GM21737 (cell line): ENCODE results near the gene MEGF11.
A peak's percentile ranks its signal among the peaks of the same experiment; 100 is the strongest.

ENCODE experiments used
- ATAC-seq: cut with Tn5 transposase; IDR thresholded peaks from one replicate; pipeline ENCODE4 v1.9.1; 2021; ENCODE audit warnings: mild to moderate bottlenecking, moderate library complexity; ENCODE audit not compliant: unreplicated experiment

MEGF11 gene

DNA sequence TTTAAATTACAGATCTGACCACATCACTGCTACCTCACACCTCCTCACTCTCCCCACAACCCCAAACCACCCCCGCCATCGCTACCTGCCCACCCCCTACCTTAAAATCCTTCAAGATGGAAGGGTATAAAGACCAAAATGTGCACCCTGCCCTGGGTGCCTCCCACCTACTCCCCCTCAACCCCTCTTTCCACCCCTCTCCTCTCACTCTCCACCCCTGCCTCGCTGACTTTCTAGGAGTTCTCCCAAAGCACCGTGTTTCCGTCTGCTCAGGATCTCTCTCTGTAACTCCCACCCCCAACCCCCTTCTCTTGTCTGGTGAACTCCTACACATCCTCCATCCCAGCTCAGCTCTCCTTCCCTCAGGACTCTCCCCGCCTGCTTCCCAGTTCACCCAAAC, 69.1 kb downstream of the MEGF11 start:
- no peak for ATAC-seq

DNA sequence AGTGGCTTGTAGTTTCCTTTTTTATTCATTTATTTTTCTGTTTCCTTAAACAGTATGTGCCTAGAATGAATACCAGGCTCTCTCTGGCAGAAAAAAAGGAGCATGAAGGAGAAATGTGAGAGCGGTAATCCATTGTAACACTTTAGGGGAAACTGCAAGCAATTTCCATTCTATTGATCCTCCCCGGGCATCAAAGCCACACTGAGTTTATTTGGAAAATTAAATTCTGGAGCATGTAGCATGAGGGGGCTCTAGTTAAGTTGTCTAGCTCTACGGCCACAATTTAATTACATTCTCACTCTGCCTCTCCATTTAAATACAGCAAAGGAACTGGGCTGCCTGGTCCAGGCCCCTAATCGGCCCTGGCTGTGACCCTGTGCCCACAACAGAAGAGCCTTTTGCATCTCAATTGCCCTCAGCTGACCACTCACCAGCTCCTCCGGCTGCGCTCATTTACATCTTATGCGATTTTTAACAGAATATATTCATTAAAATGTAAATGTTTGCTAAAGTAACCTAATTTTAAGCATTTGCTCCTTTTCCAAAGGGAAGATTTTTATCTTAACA, 72.9 kb downstream of the MEGF11 start:
- ATAC-seq = no peak

DNA sequence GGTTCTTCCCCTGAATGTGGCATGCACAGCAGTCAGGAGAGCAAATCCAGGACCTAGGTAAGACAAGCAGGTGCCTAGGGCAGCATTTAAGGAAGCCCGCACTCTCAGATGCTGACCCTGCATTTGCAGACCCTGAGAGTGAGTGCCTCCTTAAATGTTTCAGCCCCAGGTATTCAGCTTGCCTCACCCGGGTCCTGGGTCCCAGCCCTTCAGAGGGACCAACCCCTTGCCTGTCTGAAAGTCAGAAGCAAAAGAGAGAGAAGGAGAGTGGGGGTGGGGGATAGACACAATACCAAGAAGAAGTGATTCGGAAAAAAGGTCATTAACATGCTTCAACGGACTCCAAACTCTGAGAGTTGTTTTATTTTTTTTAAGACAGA, 75.0 kb downstream of the MEGF11 start:
- no peak for ATAC-seq

DNA sequence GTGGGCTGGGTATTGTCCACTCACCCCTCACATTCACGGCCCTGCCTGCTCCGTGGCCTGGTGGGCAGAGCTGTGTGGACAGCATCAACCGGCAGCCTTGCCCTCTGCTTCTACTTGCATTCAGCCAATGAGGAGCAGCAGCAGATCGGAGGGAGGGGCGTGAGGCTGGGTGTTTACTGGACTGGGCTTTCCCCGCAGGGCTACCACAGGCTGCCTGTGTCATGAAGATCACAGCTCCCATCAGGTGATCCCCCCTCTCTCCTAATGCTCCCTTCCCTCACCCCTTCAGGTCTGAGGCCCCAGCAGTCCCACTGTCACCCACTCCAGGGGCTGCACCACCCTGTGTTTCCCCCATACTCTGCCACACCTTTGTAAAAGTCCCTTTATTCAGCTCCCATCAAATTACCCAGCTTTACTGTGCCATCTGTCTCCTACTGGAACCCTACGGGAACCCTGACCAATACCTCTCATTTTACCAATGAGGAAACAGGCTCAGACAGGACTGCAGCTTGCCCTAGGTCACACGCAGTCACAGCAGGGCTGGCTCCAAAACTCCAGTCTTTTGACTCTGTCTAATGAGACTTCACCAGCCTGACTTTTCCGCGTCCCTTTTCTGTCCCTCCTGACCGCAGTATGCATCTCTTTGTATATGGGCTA, 81.1 kb downstream of the MEGF11 start:
- no peak for ATAC-seq

DNA sequence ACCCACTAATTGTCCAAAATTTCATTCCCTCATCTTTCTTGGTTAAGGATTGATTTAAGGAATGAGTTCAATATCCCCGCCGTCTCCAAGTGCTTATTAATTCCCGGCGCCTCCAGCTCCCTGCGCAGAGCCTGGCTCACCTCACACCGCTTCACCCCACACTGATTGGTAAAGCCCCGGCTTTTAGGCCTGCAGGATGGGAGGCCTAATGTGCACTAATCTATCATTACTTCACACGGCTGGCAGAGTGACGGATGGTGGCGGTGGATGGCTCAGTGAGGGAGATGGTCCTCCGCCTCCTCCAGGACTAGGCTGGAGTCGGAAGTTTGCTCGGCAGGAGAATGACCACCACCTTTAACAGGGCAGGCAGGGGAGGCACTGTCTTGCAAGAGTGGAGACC, 81.7 kb downstream of the MEGF11 start:
- no peak for ATAC-seq

DNA sequence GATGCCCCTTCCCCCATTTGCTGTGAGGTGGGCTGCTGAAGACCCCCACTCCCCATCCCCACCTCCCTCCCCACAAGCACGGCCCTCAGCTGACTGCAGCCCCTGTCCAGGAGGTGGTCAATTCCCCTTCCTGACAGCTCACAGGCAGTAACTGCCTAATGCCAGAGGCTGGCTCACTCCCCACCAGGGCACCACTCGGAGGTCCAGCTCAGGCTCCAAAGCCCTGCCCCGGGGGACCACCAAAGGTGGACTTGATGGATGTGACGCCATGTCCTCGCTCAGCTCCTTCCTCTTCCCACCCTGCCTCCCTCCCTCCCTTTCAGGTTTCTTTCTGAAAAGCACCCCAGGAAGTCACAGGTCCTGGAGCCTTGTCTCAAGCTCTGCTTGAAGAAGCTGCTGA, 82.8 kb downstream of the MEGF11 start:
- ATAC-seq = no peak

DNA sequence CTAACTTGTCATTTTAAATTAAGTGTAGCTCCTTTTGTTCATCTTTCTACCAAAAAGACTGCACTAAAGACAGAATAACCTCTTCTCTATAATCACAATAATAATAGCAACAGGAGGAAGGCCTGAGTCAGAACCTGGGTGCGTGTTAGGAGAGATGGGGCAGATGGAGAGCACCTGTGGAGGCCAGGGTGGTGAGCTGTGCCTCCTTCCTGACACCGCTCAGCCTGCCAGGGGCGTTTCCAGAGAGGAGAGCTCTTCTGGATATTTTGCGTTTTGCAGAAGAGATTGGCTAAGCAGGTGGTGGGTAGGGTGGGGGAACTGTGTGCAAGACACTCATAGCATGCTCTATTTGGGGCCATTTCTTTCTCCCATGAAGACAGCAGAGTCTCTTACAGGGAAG, 83.5 kb downstream of the MEGF11 start:
- ATAC-seq = no peak

DNA sequence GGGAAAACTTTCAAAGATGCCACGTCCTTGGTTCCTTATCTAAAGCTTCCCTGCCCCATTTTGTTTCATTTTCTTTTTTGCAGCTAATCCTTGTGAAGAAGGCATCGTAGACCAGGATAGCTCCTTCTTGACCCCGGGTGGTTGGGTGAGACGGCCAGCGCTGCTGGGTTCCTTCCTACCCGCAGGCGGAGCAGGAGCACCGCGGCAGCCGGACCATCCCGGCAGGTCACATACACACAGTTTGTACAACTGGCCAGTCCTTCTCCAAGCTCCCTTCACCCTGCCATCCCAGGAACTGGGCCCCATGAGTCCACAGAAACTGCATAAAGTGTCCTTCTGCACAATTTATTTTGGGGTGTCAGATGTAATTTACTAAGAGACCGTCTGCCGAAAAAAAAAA, 83.9 kb downstream of the MEGF11 start:
- ATAC-seq = no peak

DNA sequence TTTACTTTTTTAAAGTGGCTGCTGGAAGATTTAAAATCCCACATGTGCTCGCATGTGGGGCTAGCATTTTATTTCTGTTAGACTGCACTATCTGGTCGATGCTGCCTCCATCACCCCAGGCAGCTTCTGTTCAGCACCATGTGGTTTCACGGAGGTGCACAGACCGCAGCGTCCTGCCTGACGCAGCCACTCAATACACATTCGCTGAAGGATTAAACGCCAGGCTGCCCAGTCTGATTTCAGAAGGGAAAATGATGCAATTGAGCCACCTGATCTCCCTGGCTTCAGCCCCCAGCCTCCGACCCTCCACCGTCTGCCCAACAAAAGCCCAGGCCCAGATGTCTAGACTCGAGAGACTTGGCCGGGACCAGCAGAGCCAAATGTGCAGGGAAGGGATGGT, 84.5 kb downstream of the MEGF11 start:
- no peak for ATAC-seq

DNA sequence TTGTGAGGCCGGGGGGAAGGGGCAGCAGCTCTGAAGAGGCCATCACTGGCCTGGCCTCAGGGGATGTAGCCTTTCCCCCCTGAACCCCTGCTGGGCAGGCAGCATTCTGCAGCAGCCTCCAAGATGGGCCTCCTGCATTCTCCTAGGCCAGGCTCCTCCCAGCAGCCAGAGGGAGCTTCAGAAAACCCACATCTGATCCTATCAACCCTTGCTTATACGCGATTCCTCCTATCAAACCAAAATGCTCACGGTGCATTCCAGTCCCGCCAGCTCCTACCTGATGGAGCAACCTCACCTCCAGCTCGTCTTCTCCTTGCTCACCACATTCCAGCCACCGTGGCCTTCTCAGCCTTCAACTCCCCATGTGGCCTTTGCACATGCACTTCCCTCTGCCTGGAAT, 85.7 kb downstream of the MEGF11 start:
- ATAC-seq = no peak

DNA sequence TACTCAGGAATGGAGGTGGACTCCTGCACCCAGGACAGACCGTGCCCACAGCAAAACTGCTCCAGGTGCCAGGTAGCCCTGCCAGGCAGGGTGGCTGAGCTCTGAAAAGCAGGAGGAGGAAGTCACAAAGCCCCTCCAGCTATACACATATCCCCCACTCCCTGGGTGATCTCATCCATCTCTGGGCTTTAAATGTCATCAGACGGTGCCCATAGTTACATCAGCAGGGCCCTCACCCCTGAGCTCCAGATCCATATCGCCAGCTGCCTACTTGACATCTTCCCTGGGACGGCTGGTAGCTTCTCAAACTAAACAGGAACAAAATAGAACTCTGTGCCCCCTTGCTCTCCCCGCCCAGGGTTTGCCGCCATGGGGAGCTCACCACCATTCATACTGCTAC, 87.7 kb downstream of the MEGF11 start:
- no peak for ATAC-seq

DNA sequence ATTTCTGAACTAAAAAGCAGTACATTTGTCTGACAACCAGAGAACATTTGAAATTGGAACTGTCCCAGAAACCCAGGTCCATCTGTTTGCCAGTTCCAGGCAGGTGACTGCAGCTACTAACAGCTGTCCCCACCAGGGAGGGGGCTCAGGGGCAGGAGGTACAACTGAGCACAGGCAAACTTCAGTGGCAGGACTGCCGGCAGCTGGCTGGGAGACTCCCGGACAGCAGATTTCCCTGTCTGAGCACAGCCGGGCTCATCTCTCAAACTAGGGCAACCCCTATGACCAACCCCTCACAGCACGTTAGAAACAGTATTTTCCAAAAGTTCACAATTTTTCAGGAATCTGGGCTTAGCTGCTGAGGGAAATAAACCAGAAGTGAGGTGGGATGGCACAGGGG, 88.8 kb downstream of the MEGF11 start:
- ATAC-seq = no peak

DNA sequence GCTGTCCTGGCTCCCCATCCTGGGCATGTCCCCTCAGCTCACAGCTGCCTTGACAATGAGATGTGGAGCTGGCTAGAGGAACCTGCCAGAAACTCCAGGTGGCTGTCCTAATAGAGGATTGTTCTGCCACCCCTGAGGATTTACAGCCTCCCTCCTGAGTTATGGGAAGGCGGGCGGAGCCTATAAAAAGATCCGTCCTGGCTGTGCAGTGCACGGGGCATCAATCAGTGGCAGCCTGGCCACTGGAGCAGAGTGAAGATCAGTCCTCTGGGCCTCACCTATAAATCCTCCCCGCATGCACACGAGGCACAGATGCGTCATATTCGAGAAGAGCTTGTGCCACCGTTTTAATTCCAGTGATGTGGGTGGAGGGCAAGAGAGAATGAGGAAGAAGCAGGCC, 90.0 kb downstream of the MEGF11 start:
- no peak for ATAC-seq

DNA sequence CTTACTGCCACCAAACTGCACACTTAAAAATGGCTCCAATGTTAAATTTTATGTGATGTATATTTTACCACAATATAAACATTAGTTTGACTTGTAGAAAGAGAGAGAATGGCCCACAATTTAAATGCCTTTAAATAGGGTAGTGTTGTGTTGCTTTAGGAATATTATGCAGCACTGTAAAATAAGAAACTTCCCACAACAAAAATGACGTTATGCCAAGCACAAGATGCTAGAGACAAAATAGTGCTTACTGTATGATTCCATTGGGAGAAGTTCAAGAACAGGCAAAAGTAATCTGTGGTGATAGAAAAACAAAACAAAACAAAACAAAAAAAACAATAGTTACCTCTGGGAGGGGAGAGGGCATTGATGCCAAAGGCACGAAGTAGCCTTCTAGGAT, 91.3 kb downstream of the MEGF11 start:
- no peak for ATAC-seq

DNA sequence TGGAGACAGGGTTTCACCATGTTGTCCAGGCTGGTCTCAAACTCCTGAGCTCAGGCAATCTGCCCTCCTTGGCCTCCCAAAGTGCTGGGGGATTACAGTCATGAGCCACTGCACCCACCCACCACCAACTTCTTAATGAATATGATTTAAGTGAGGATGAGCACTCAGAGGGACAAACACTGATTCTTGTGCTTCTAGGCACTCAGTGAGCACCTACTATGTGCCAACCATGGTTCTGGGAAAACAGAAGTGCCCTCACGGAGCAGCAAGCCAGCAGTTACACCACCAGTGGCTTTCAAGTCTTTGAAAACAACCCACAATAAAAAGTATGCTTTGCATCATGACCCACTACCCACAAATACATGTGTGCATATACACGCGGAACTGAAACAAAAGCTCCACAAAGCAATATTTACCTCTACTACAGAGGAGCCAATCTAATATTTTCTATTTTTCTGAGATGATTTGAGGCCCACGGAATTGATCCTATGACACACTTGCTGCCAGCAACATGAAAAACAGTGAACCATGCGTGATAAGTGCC, 91.9 kb downstream of the MEGF11 start:
- ATAC-seq = no peak

DNA sequence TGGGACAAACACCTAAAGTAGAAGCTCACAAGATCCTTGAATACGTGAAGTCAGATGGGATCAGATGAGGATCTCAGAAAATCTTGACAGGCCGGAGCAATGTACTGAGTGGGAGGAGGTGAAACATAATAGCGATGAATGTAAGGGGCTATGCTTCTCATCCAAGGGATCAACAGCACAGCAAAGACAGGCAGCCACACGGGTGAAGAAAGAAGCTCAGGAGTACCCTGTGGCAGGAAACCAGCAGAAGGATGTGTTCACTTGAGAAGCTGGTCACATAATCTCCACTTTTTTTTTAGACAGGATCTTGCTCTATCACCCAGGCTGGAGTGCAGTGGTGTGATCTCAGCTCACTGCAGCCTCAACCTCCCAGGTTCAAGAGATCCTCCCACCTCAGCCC, 92.4 kb downstream of the MEGF11 start:
- ATAC-seq = no peak

DNA sequence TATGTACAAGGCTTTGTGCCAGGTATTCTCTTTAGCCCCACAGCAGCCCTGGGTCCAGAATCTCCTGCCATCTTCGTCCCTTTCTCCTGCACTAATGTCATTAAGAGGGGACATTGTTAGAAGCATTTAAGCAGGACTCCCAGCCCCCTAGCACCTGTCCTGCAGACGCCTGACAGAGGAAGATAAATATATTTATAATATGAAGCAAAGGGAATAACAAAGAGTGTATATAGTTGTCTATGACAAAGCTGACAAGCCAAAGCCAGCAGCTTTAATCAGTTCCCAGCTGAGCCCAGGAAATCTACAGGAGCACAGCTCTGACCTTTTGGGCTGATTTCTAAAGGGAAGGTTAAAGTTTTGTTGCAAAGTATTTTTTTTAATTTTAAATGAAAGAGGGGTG, 96.0 kb downstream of the MEGF11 start:
- no peak for ATAC-seq

DNA sequence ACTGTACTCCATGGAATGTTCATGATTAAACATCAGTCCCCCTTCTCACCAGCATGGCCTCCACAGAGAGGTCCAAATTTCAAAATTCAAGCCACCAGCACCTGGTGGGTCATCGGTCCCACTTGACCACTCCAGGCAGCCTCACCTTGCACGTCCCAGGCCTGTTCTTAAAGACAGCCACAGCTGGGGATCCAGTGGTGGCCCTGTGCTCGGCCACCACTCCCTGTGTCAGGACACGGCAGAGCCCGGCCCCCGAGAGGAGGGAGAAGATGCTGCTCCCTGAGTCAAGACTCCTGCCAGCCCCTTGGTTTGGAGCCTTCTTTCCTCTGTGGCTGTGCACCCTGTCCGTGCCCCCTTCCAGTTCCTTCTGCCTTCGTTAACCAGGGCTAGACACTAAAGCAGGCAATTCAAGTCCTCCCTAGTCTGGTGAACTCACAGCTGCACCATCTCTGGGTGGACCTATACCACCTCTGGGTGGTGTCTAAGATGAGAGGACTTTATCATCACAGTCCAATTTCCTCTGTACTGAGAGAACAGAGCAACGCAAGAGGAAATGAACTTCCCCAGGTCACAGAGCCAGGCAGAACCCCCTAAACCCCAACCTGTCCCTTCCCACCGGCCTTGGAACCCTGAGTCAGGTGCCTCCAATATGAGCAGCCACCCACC, 97.1 kb downstream of the MEGF11 start:
- no peak for ATAC-seq

DNA sequence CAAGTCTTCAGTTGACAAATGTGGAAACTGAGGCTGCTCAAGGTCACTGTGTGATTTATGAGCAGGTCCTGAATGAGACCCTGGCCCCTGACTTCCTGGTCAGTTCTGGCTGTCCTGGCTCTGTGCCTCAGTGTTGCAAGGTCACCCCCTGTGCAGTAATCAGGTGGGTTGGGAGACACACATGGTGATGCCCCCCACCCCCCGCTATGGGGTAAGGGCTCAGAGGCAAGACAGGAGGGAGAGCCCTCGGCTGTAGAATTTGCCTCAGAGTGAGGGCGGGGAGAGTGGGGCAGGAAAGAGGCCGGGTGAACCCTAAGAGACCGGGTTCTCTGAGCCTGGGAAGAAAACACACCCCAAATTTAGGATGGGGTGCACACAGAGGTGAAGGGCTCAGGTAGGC, 98.5 kb downstream of the MEGF11 start:
- no peak for ATAC-seq

DNA sequence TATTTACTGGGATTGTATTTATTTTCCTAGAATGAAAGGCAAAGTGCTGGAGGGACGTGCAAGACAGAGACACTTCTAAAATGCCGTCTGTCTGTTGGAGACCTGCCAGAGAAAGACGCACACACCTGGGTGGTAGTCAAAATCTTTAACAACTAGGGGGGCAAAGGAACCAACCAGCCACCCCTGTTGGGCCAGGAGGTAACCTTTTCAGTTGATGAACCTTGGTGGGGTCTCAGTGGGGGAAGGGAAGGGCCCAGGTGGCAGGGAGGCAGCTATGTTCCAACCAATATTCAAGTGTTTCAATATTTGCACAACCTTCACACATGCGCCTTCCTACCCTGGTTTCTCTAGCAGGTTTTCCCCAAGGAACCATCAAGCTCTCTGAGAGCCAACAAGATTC, 99.0 kb downstream of the MEGF11 start:
- no peak for ATAC-seq

DNA sequence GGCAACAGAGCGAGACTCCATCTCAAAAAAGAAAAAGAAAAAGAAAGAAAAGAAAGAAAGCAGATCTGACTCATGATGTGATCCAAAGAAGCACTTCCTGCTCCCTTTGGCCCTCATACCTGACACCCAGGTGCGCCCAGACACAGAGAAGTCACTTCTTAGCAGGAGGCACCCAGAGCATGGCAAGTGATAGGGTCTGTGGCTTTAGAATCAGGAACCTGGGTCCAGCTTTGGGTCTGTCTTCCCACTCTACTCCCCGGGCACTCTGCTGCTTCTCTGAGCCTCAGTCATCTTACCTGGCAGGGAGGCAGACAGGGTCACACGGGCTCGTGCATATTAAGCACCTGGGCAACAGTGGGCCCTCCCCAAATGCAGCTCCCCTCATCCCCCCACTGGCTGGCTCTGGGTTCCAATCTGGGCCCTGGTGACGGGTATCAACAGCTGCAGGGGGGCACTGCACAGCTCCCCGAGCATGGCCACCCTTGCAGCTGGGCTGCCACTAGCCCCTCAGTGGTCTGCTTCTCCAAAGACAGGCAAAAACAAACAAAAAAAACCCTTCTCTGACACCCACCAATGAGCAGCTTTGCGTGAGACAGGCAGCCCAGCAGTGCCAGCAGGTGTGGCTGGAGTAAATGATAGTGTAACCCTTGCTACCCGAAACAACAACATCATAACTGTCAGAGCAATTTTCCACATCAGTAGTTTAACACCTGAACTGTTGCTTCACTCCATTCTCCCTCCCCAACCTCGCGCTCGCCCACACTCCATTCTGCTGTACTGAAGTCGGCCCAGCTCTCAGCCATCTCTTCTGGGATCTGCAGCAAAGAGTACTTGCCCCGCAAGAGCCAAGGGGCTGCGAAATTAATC, 99.8 kb downstream of the MEGF11 start:
- ATAC-seq = peak; percentile 67

DNA sequence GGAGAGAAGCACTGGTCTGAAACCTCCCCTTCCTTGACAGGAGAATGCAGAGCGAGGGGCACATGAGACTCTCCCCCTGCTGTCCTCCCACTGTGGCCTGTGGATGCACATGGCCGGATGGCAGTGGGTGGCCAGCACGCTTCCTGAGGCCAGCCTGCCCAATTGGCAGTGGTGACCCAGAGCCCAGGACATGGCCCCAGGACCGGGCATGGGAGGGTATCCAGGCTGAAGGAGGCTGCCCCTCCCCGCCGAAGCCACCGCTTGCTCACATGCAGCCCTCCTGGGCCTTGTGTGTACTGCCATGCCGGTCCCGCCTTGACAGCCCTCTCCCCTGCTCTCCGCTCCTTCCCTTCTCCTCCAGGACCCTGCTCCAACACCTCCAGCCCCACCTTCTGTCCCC, 100.9 kb downstream of the MEGF11 start:
- ATAC-seq = no peak
